ENCODE results near the gene BORCS5.

Gene BORCS5

DNA sequence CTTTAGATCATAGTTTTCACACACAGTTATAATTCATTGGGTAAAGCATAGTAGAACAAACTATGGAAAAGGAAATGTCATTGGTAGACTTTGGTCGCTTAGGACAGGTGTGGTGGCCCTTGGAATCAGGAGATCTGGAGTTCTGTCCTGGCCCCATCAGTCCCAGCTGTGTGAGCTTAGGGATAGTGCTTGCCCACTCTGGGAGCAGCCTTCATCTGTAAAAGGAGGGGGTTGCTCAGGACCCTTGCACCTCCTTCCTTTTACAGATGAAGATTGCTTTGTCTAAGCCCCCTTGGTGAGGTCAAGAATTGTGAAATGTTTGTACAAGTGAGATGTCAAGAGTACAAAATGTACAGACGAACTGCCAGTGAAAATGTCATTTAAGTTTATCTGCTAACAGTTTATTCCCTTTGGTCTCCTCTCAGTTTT lies 93.2 kb downstream of the BORCS5 start:
- Histone ChIP-seq H3K9ac (ENCODE audit: low read length) (no peak overlapping the region), H3K27me3 (ENCODE audit: low read length) (no peaks in the 10 kb centered on the region), H3K4me3 (ENCODE audit: insufficient read depth, low read length, poor library complexity, severe bottlenecking) (no peak overlapping the region)

DNA sequence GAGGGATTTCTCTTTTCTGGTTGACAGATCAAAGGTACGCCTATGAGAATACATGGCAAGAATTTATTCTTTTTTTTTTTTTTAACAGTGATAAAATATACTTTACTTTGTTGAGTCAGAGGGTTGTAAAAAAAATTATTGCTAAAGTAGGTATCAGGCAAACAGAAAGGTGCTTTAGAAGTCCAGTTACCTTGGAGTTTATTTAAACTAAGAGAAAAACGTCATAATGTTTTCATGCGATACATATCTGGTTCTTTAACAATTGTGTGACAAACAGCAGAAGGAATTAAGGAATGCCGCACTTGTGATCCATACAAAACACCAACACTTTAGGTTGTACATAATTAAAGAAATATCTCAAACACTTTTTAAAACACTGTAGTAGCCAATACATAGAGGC lies 94.2 kb downstream of the BORCS5 start:
- H3K9ac ChIP-seq (ENCODE audit: low read length), result no peak overlapping the region
- no peaks in the 10 kb centered on the region for H3K9me2 ChIP-seq (replicated peaks; ENCODE audit: insufficient read depth, low read length)
- H3K27me3 ChIP-seq (ENCODE audit: low read length), result no peaks in the 10 kb centered on the region
- H3K4me3 ChIP-seq (ENCODE audit: insufficient read depth, low read length, poor library complexity, severe bottlenecking), result no peak overlapping the region
- no peak for TF ChIP-seq EZH2phosphoT487 (conservative IDR thresholded peaks at IDR 0.05; ENCODE audit: low read length)
- H3K79me2 ChIP-seq (ENCODE audit: insufficient read depth, low read length), result no peaks in the 10 kb centered on the region
- H3F3A ChIP-seq (ENCODE audit: insufficient read depth), result no peaks in the 10 kb centered on the region
- no peak overlapping the region for H3K4me2 ChIP-seq (ENCODE audit: low read depth, low read length, poor library complexity, severe bottlenecking)
- no peaks in the 10 kb centered on the region for H4K20me1 ChIP-seq (ENCODE audit: low read depth, low read length)
- H3K27ac ChIP-seq (ENCODE audit: low read depth, low read length), result no peak overlapping the region
- H3K36me3 ChIP-seq (ENCODE audit: low read length), result no peaks in the 10 kb centered on the region
- no peaks in the 10 kb centered on the region for H3K9me3 ChIP-seq (ENCODE audit: insufficient read depth, low read length)
- H2AFZ ChIP-seq (ENCODE audit: low read depth, low read length, severe bottlenecking), result no peak overlapping the region

More for the DNA sequence above, 93.2 kb downstream of the BORCS5 start:
- Histone ChIP-seq H3K9me3 (ENCODE audit: insufficient read depth, low read length) (no peaks in the 10 kb centered on the region), H3K27ac (ENCODE audit: low read depth, low read length) (no peak overlapping the region), H3K79me2 (ENCODE audit: insufficient read depth, low read length) (no peaks in the 10 kb centered on the region), H3K9me2 (replicated peaks; ENCODE audit: insufficient read depth, low read length) (no peaks in the 10 kb centered on the region), H2AFZ (ENCODE audit: low read depth, low read length, severe bottlenecking) (no peak overlapping the region), H3F3A (ENCODE audit: insufficient read depth) (no peaks in the 10 kb centered on the region), H4K20me1 (ENCODE audit: low read depth, low read length) (no peaks in the 10 kb centered on the region), H3K4me2 (ENCODE audit: low read depth, low read length, poor library complexity, severe bottlenecking) (no peak overlapping the region), H3K36me3 (ENCODE audit: low read length) (no peaks in the 10 kb centered on the region)
- TF ChIP-seq, protein P1, sequence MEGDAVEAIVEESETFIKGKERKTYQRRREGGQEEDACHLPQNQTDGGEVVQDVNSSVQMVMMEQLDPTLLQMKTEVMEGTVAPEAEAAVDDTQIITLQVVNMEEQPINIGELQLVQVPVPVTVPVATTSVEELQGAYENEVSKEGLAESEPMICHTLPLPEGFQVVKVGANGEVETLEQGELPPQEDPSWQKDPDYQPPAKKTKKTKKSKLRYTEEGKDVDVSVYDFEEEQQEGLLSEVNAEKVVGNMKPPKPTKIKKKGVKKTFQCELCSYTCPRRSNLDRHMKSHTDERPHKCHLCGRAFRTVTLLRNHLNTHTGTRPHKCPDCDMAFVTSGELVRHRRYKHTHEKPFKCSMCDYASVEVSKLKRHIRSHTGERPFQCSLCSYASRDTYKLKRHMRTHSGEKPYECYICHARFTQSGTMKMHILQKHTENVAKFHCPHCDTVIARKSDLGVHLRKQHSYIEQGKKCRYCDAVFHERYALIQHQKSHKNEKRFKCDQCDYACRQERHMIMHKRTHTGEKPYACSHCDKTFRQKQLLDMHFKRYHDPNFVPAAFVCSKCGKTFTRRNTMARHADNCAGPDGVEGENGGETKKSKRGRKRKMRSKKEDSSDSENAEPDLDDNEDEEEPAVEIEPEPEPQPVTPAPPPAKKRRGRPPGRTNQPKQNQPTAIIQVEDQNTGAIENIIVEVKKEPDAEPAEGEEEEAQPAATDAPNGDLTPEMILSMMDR (IDR thresholded peaks at IDR 0.05; ENCODE audit: insufficient read depth, low read length, poor library complexity, severe bottlenecking), result no peak
- TF ChIP-seq EZH2phosphoT487 (conservative IDR thresholded peaks at IDR 0.05; ENCODE audit: low read length), result no peak

DNA sequence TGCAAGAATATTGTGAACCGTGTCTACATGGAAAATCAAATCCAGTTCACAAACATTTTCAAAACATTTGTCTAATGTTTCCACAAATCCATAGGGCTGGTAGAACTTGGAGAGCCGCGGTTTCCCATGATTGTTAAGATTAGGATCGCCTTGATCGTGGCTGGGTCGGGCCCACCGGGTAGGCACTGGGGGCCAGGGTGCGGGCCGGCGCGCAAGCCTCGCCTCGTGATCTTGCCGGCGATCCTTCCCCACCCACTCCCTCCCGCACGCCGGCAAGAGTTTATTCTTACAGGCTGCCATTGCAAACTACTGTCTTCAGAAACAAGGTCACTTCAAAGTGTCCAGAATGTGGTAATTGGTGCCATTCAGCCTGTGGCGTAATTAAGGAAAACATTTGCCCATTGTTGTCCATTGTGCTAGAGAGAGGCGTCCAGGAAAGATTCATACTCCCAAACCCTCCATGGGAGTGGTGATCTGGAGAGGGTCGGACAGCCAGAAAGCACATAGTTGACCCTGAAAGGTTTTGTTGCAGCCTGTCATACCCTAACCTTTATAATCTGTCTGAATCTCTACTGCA lies 95.5 kb downstream of the BORCS5 start:
- Histone ChIP-seq H3F3A (ENCODE audit: insufficient read depth) (no peaks in the 10 kb centered on the region), H3K27ac (ENCODE audit: low read depth, low read length) (no peak overlapping the region), H3K9me2 (replicated peaks; ENCODE audit: insufficient read depth, low read length) (no peaks in the 10 kb centered on the region), H3K9me3 (ENCODE audit: insufficient read depth, low read length) (no peaks in the 10 kb centered on the region), H3K9ac (ENCODE audit: low read length) (no peak overlapping the region), H2AFZ (ENCODE audit: low read depth, low read length, severe bottlenecking) (no peak overlapping the region), H3K36me3 (ENCODE audit: low read length) (no peaks in the 10 kb centered on the region), H3K79me2 (ENCODE audit: insufficient read depth, low read length) (no peaks in the 10 kb centered on the region), H3K4me3 (ENCODE audit: insufficient read depth, low read length, poor library complexity, severe bottlenecking) (no peak overlapping the region), H3K27me3 (ENCODE audit: low read length) (no peaks in the 10 kb centered on the region), H3K4me2 (ENCODE audit: low read depth, low read length, poor library complexity, severe bottlenecking) (no peak overlapping the region), H4K20me1 (ENCODE audit: low read depth, low read length) (no peaks in the 10 kb centered on the region)
- TF ChIP-seq, protein P1 (IDR thresholded peaks at IDR 0.05; ENCODE audit: insufficient read depth, low read length, poor library complexity, severe bottlenecking), result no peak
- no peak for TF ChIP-seq EZH2phosphoT487 (conservative IDR thresholded peaks at IDR 0.05; ENCODE audit: low read length)

DNA sequence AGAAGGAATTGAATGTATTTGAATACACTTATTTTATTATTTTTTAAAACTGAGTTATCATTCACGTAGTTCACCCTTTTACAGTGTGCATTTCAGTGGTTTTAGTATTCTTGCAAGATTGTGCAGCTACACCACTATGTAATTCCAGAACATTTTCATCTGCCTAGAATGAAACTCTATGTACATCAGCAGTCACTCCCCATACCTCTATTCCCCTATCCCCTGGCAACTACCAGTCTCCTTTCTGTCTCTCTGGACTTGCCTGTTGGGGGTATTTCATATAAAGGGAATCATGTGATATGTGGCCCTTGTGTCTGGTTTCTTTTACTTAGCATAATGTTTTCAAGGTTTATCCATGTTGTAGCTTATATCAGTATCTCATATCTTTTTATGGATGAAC lies 96.8 kb downstream of the BORCS5 start:
- Histone ChIP-seq H3K9ac (ENCODE audit: low read length) (no peak overlapping the region), H3K27ac (ENCODE audit: low read depth, low read length) (no peak overlapping the region), H3K9me3 (ENCODE audit: insufficient read depth, low read length) (no peaks in the 10 kb centered on the region), H2AFZ (ENCODE audit: low read depth, low read length, severe bottlenecking) (no peak overlapping the region), H3K27me3 (ENCODE audit: low read length) (no peaks in the 10 kb centered on the region), H4K20me1 (ENCODE audit: low read depth, low read length) (no peaks in the 10 kb centered on the region), H3F3A (ENCODE audit: insufficient read depth) (no peaks in the 10 kb centered on the region), H3K4me3 (ENCODE audit: insufficient read depth, low read length, poor library complexity, severe bottlenecking) (no peak overlapping the region), H3K4me2 (ENCODE audit: low read depth, low read length, poor library complexity, severe bottlenecking) (no peak overlapping the region), H3K9me2 (replicated peaks; ENCODE audit: insufficient read depth, low read length) (no peaks in the 10 kb centered on the region), H3K36me3 (ENCODE audit: low read length) (no peaks in the 10 kb centered on the region), H3K79me2 (ENCODE audit: insufficient read depth, low read length) (no peaks in the 10 kb centered on the region)
- no peak for TF ChIP-seq EZH2phosphoT487 (conservative IDR thresholded peaks at IDR 0.05; ENCODE audit: low read length)
- TF ChIP-seq, protein P1 (IDR thresholded peaks at IDR 0.05; ENCODE audit: insufficient read depth, low read length, poor library complexity, severe bottlenecking), result no peak
